HG02943 (cell line): ENCODE data around the gene KIAA0319L.

Experiments
- ATAC-seq: cut with Tn5 transposase; IDR thresholded peaks from one replicate; pipeline ENCODE4 v1.9.1; 2021; ENCODE audit warnings: mild to moderate bottlenecking, low read depth, moderate library complexity; ENCODE audit not compliant: unreplicated experiment

The KIAA0319L gene

GRCh38 chr1:35398739-35399138, 158.5 kb downstream of the KIAA0319L start:
- ATAC-seq, result no peak

- no peak for ATAC-seq
Measured at GRCh38 chr1:35394386-35394785, 162.8 kb downstream of the KIAA0319L start.

GRCh38 chr1:35390600-35391494, 166.4 kb downstream of the KIAA0319L start:
- ATAC-seq, result no peak

- ATAC-seq, result no peak
Measured at GRCh38 chr1:35386959-35387358, 170.2 kb downstream of the KIAA0319L start.

- no peak for ATAC-seq
Measured at GRCh38 chr1:35386290-35386689, 170.9 kb downstream of the KIAA0319L start.
